ENCODE measurements around the gene FRMD6. TPM values are rescaled to one million over a fixed set of nuclear protein-coding genes. Genes with fewer than 3 reads are reported as not detected.
A peak's percentile ranks its signal among the peaks of the same experiment; 100 is the strongest.

The FRMD6 gene
- polyA plus RNA-seq, 1 experiment, result 221 TPM

DNA sequence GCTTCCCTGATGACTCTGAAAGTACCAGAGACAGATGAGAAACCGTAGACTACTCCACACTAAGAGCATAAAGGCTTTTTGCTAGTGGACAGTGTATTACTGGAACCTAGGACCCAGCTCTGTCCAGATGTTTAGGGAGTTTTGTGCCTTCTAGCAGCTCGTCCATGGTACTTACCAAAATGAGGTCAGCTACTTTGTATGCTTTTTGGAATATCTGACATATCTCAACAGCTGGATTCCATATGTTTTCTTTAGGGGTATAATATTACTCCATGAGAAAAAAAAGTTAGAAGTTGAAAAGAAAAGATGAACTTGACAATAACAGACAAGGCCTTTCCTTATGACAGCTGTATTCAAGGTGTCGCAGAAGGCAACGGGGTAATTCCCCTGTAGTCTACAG lies 32.1 kb upstream of the FRMD6 start:
- ChIA-PET CTCF (no interaction called here), POLR2A (interaction anchor here (0.6 to 1.2 kb wide), 4 partner anchors 15 to 86 kb away, joined by 3 to 7 read pairs (median 4); no protein-coding TSS in a partner anchor)
- Histone ChIP-seq H3K27me3 (ENCODE audit: control insufficient read depth, insufficient read depth, low read length) (no peaks in the 10 kb centered on the region), H3K27ac (ENCODE audit: low read depth, low read length) (peak overlapping the region; percentile 54), H3K4me3 (ENCODE audit: low read depth, low read length) (no peak overlapping the region), H3K9me3 (ENCODE audit: control insufficient read depth, insufficient read depth, low read length) (no peaks in the 10 kb centered on the region)
- TF ChIP-seq, protein P1, sequence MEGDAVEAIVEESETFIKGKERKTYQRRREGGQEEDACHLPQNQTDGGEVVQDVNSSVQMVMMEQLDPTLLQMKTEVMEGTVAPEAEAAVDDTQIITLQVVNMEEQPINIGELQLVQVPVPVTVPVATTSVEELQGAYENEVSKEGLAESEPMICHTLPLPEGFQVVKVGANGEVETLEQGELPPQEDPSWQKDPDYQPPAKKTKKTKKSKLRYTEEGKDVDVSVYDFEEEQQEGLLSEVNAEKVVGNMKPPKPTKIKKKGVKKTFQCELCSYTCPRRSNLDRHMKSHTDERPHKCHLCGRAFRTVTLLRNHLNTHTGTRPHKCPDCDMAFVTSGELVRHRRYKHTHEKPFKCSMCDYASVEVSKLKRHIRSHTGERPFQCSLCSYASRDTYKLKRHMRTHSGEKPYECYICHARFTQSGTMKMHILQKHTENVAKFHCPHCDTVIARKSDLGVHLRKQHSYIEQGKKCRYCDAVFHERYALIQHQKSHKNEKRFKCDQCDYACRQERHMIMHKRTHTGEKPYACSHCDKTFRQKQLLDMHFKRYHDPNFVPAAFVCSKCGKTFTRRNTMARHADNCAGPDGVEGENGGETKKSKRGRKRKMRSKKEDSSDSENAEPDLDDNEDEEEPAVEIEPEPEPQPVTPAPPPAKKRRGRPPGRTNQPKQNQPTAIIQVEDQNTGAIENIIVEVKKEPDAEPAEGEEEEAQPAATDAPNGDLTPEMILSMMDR (IDR thresholded peaks at IDR 0.05; ENCODE audit: low read depth, low read length), result no peak
- DNase-seq (ENCODE audit: low read depth, low spot score), result peak; percentile 46

DNA sequence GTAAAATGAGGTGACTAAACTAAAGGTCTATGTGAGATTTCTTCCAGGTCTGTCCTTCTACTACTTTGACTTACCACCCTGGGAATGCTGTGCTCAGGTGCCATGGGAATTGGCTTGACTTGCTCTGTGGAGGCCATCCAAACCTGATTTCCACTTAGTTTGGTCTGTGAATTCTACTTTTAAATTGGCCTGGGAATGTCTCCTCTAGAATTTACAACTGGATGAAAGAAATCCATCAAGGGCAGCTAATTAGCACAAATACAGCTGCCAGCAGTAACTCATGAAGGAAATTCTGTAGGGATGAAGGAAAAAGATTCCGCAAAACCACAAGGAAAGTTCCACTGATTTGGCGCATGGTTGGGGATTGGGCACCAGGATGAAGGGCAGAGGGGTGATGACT lies 31.7 kb upstream of the FRMD6 start:
- H3K9me3 ChIP-seq (ENCODE audit: control insufficient read depth, insufficient read depth, low read length), result no peaks in the 10 kb centered on the region
- H3K27ac ChIP-seq (ENCODE audit: low read depth, low read length), result no peak overlapping the region
- H3K27me3 ChIP-seq (ENCODE audit: control insufficient read depth, insufficient read depth, low read length), result no peaks in the 10 kb centered on the region
- CTCF ChIA-PET, result no interaction called here
- no peak overlapping the region for H3K4me3 ChIP-seq (ENCODE audit: low read depth, low read length)
- POLR2A ChIA-PET, result interaction anchor here (0.8 to 1.2 kb wide), 2 partner anchors 23 to 87 kb away, joined by 3 to 4 read pairs; no protein-coding TSS in a partner anchor
- no peak for DNase-seq (ENCODE audit: low read depth, low spot score)
- TF ChIP-seq, protein P1 (IDR thresholded peaks at IDR 0.05; ENCODE audit: low read depth, low read length), result no peak

DNA sequence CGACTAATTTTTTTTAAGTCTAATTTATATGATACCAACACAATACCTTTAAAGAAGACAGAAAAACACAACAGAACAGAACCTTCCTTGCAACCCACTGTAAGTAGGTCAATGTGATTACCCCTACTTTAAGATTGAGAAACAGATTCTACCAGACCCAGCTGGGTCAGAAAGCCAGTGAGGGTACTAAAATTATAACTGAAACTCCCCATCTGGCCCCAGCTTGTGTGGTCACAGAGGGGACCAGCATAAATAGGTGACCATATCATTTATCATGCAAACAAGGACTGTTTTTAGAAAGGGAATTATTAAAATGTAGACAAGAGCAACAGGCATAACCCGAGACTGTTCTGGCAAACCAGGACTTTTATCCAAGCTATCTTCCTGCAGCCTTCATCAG lies 30.1 kb upstream of the FRMD6 start:
- no peak for DNase-seq (ENCODE audit: low read depth, low spot score)
- POLR2A ChIA-PET, result interaction anchor here (1.5 kb wide), 1 partner anchor 30 kb away, joined by 3 read pairs; the partner anchor contains the start of gene FRMD6
- TF ChIP-seq, protein P1 (IDR thresholded peaks at IDR 0.05; ENCODE audit: low read depth, low read length), result no peak
- H3K9me3 ChIP-seq (ENCODE audit: control insufficient read depth, insufficient read depth, low read length), result no peaks in the 10 kb centered on the region
- no peak overlapping the region for H3K27ac ChIP-seq (ENCODE audit: low read depth, low read length)
- CTCF ChIA-PET, result interaction anchor here (1.4 kb wide), 1 partner anchor 339 kb away, joined by 3 read pairs; no protein-coding TSS in a partner anchor
- H3K27me3 ChIP-seq (ENCODE audit: control insufficient read depth, insufficient read depth, low read length), result no peaks in the 10 kb centered on the region
- no peak overlapping the region for H3K4me3 ChIP-seq (ENCODE audit: low read depth, low read length)

DNA sequence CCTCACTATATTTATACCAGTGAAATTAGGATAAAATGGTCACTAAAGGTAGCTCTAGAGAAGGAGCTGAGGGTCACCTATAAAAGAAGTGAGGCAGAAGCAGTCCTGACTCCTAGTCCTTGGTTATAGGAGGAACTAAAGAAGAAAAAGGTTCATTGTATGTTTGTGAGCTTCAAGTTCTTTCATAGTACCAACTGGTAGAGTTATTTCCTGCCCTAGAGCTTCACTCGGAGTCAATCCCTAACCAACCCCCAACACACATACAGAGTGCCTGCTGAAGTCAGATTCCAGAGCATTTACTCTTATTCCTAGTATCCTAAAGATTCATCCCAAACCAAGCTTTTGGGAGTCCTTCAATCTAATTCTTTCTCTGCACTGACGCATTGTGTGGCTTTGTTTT lies 29.3 kb upstream of the FRMD6 start:
- ChIA-PET POLR2A (interaction anchor here (0.6 to 1.5 kb wide), 2 partner anchors 24 to 29 kb away, joined by 3 to 6 read pairs; partner anchors contain the start of gene FRMD6), CTCF (interaction anchor here (1.4 kb wide), 1 partner anchor 339 kb away, joined by 3 read pairs; no protein-coding TSS in a partner anchor)
- no peaks in the 10 kb centered on the region for H3K9me3 ChIP-seq (ENCODE audit: control insufficient read depth, insufficient read depth, low read length)
- H3K4me3 ChIP-seq (ENCODE audit: low read depth, low read length), result no peak overlapping the region
- TF ChIP-seq, protein P1 (IDR thresholded peaks at IDR 0.05; ENCODE audit: low read depth, low read length), result no peak
- H3K27me3 ChIP-seq (ENCODE audit: control insufficient read depth, insufficient read depth, low read length), result no peaks in the 10 kb centered on the region
- no peak overlapping the region for H3K27ac ChIP-seq (ENCODE audit: low read depth, low read length)
- DNase-seq (ENCODE audit: low read depth, low spot score), result no peak

DNA sequence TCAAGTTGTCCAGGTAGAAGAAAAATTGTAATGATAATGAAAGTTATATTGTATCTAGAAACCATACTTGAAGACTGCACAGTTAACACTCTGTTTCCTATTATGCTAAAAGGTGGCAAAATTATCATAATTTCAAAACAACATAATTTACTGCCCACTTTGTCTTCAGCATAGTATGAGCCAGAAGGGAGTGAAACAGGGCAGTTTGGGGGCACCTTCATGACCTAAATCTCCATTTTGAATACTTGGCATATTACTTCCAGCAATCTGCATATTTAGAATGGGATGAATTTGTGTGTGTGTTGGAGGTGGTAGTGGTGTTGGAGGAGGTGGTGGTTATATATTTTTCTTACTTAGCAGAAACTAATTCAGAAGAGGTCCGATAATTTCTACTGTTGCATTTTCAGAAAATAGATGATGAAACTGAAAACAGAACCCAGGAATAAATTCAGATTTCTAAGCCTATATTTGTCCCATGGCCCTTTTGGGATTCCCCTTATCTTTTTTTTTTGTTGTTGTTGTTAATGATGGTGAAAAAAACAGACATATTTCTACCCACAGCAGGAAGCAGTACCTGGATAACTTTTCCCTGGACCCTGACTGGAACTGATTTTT lies 26.6 kb upstream of the FRMD6 start:
- TF ChIP-seq, protein P1 (IDR thresholded peaks at IDR 0.05; ENCODE audit: low read depth, low read length), result no peak
- DNase-seq (ENCODE audit: low read depth, low spot score), result no peak
- H3K4me3 ChIP-seq (ENCODE audit: low read depth, low read length), result no peak overlapping the region
- no peak overlapping the region for H3K27ac ChIP-seq (ENCODE audit: low read depth, low read length)
- ChIA-PET CTCF (no interaction called here), POLR2A (no interaction called here)
- no peaks in the 10 kb centered on the region for H3K27me3 ChIP-seq (ENCODE audit: control insufficient read depth, insufficient read depth, low read length)
- H3K9me3 ChIP-seq (ENCODE audit: control insufficient read depth, insufficient read depth, low read length), result no peaks in the 10 kb centered on the region; the same call in 1 of the 2 replicates

Measured in AG04450 (cell line).